Sigmoid colon (tissue), 4 donors: ENCODE measurements around the gene IPO13.

ENCODE experiments used
- CTCF ChIP-seq, 4 experiments: fragments of 450-650 bp in 3 of 4; fragments of 200-600 bp in 1 of 4; IDR thresholded peaks; one replicate each; pipeline ENCODE4 v1.5.1; 2016 to 2019; ENCODE audit warnings: antibody characterized with exemption in 4 of 4, mild to moderate bottlenecking in 3 of 4, moderate library complexity in 2 of 4
- POLR2A ChIP-seq, 2 donors: fragments of 450-650 bp; IDR thresholded peaks; one replicate each; pipeline ENCODE4 v1.6.1; 2016; ENCODE audit warnings: antibody characterized with exemption in 2 of 2, mild to moderate bottlenecking in 2 of 2, moderate library complexity in 2 of 2
- POLR2AphosphoS5 ChIP-seq, 4 donors: sonication (generic); formaldehyde crosslinking; IDR thresholded peaks; one replicate each; pipeline ENCODE4 v1.6.1; 2017; ENCODE audit warnings: antibody characterized with exemption in 4 of 4

DNA sequence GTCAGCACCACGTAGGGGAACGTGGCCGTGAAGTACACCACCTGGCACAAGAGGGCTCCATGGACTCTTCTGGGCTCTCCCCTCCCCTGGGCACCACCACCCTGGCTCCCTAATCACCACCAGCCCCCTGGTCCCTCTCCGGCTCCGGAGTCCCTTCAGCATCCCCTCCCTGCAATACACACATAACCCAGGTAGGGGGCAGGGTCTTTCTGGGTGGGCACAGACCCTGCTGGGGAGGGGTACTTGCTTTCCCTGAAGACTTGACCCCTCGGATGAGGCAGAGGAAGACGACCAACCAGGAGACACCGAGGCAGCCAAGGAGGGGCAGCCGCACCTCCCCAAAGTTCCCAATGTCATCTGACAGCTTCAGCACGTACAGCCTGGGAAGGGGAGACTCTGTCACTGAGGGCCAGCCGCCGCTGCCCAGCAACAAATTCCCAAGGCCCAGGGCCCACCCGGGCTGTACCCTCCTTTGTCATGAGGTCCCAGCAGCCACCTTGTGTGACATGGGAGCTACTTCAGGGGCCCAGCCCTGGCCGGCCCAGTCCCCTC, 55.9 kb downstream of the IPO13 start:
- no peak for TF ChIP-seq POLR2AphosphoS5 (IDR thresholded peaks at IDR 0.05)
- TF ChIP-seq CTCF (IDR thresholded peaks at IDR 0.05): no peak
- no peak for TF ChIP-seq POLR2A (IDR thresholded peaks at IDR 0.05)
